ENCODE data around the gene RAB27B. TPM values are rescaled to one million over a fixed set of nuclear protein-coding genes. Genes with fewer than 3 reads are reported as not detected.

Gene RAB27B
- total RNA-seq, 2 donors from 2014 or later: 0.66 to 10.1 TPM

DNA sequence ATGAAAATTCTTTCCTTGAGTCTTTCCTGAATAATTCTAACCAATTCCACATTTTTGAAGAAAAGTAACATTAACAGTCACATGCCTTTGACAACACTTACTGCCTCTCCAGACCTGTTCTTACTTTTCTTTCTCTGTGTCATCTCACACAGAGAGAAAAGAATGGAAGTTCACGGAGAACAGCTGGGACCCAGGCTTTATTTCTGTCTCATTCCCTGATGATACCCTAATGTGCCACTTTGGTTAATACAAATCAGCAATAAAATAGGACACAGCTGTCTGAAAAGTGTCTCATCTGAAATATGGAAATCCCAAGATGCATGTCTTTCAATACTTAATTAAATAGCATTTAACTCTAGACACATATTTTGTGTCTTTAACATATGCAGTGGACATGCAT lies 42.1 kb upstream of the RAB27B start:
- H3K4me3 ChIP-seq: no peak overlapping the region
- H3K27ac ChIP-seq: no peak overlapping the region
- intact Hi-C loops (cut with DNase I): no loop called here
- no peak for ATAC-seq
- H3K4me1 ChIP-seq: no peaks in the 10 kb centered on the region
- no peaks in the 10 kb centered on the region for H3K36me3 ChIP-seq (replicated peaks in 1 of 2; ENCODE audit: insufficient read depth in 1 of 2, low read depth in 2 of 2)
- 95 to 97% methylated on average over 1 of the region's 1 CpG for WGBS, 2 donors
- TF ChIP-seq CTCF (IDR thresholded peaks at IDR 0.05) (no peak), POLR2A (IDR thresholded peaks at IDR 0.05) (no peak)
- no peaks in the 10 kb centered on the region for H3K9me3 ChIP-seq
- no peak for DNase-seq
- H3K27me3 ChIP-seq: no peaks in the 10 kb centered on the region

DNA sequence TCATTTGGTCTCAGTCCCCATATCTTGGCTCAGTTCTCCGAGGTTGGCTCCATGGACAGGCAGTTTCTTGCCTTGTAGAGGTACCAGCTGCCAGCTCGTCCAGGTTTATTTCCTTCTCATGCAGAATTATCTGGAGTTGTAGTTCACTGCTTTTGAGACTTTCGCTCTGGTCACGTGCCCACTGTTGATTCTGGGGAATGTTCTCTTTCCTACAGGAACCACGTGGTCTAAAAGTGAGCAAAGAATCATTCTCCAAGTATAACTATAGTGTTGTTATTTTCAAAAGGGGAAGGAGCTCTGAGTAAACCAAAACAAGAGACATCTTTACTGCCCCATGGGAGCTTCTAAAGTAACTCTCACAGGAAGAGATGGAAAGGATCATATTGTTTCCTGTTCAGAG lies 41.2 kb upstream of the RAB27B start:
- Histone ChIP-seq H3K27me3 (no peaks in the 10 kb centered on the region), H3K4me3 (no peak overlapping the region), H3K4me1 (no peaks in the 10 kb centered on the region), H3K36me3 (replicated peaks in 1 of 2; ENCODE audit: insufficient read depth in 1 of 2, low read depth in 2 of 2) (no peaks in the 10 kb centered on the region), H3K27ac (no peak overlapping the region), H3K9me3 (no peaks in the 10 kb centered on the region)
- DNase-seq (peak; percentile 36 to 67 (median 45)), ATAC-seq (peak; percentile 59)
- TF ChIP-seq POLR2A (IDR thresholded peaks at IDR 0.05) (no peak), CTCF (IDR thresholded peaks at IDR 0.05) (no peak)
- intact Hi-C loops (cut with DNase I): no loop called here
- 30 to 42% methylated on average over 5 of the region's 5 CpGs for WGBS, 2 donors

- ATAC-seq: no peak
- H3K9me3 ChIP-seq: no peaks in the 10 kb centered on the region
- H3K4me3 ChIP-seq: no peak overlapping the region
- DNase-seq: no peak
- no peaks in the 10 kb centered on the region for H3K27me3 ChIP-seq
- no peak overlapping the region for H3K27ac ChIP-seq
- H3K36me3 ChIP-seq (replicated peaks in 1 of 2; ENCODE audit: insufficient read depth in 1 of 2, low read depth in 2 of 2): no peaks in the 10 kb centered on the region
- TF ChIP-seq POLR2A (IDR thresholded peaks at IDR 0.05) (no peak), CTCF (IDR thresholded peaks at IDR 0.05) (no peak)
- no peaks in the 10 kb centered on the region for H3K4me1 ChIP-seq
- intact Hi-C loops (cut with DNase I): no loop called here
Measured at GRCh38 chr18:54787616-54788015, 40.7 kb upstream of the RAB27B start.

DNA sequence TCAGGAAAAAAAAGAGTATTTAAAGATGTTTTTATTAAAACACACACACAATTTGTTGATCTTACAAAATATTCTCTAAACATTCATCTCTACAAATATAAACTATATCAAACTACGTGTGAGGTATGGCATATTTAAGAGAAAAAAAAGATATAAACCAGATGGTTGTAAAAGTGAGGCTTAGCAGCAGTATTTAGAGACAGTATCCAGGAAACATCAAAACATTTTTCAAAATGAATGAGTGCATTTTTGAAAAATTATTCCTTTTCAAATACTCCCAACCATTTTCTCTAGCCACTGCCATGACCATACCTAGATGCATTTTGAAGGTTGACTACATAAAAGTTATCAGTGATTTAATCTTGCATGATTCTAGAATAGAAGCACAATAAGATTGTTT lies 38.2 kb upstream of the RAB27B start:
- WGBS, 2 donors: 64 to 67% methylated on average over 1 of the region's 1 CpG
- Histone ChIP-seq H3K9me3 (no peaks in the 10 kb centered on the region), H3K4me3 (no peak overlapping the region), H3K36me3 (replicated peaks in 1 of 2; ENCODE audit: insufficient read depth in 1 of 2, low read depth in 2 of 2) (no peaks in the 10 kb centered on the region), H3K27ac (no peak overlapping the region), H3K27me3 (no peaks in the 10 kb centered on the region), H3K4me1 (no peaks in the 10 kb centered on the region)
- intact Hi-C loops (cut with DNase I): no loop called here
- ATAC-seq (no peak), DNase-seq (no peak)
- TF ChIP-seq CTCF (IDR thresholded peaks at IDR 0.05) (no peak), POLR2A (IDR thresholded peaks at IDR 0.05) (no peak)

- ATAC-seq (no peak), DNase-seq (no peak)
- no peak overlapping the region for H3K27ac ChIP-seq
- no peaks in the 10 kb centered on the region for H3K27me3 ChIP-seq
- H3K9me3 ChIP-seq: no peaks in the 10 kb centered on the region
- TF ChIP-seq CTCF (IDR thresholded peaks at IDR 0.05) (no peak), POLR2A (IDR thresholded peaks at IDR 0.05) (no peak)
- no peak overlapping the region for H3K4me3 ChIP-seq
- 92 to 94% methylated on average over 10 to 12 of the region's 12 CpGs for WGBS, 2 donors
- no peaks in the 10 kb centered on the region for H3K4me1 ChIP-seq
- H3K36me3 ChIP-seq (replicated peaks in 1 of 2; ENCODE audit: insufficient read depth in 1 of 2, low read depth in 2 of 2): no peaks in the 10 kb centered on the region
- intact Hi-C loops (cut with DNase I): no loop called here
Measured at GRCh38 chr18:54791657-54792056, 36.6 kb upstream of the RAB27B start.
